NCI-H1105 treated with DMSO at 0.1 percent for 48 hours (cell line): ENCODE results near the gene CTSO.
A peak's percentile ranks its signal among the peaks of the same experiment; 100 is the strongest.
"Not testable (repeated sequence)": the region's sequence is repeated elsewhere in the genome, so short reads cannot be mapped to it uniquely, and the experiment has no call there.

Experiments
- DNase-seq: peaks from one replicate; lab custom pipeline; 2025; lab: John Stamatoyannopoulos, UW

The CTSO gene

GRCh38 chr4:155954939-155955338 is 1.3 kb upstream of the CTSO start:
- DNase-seq, result no peak

DNA sequence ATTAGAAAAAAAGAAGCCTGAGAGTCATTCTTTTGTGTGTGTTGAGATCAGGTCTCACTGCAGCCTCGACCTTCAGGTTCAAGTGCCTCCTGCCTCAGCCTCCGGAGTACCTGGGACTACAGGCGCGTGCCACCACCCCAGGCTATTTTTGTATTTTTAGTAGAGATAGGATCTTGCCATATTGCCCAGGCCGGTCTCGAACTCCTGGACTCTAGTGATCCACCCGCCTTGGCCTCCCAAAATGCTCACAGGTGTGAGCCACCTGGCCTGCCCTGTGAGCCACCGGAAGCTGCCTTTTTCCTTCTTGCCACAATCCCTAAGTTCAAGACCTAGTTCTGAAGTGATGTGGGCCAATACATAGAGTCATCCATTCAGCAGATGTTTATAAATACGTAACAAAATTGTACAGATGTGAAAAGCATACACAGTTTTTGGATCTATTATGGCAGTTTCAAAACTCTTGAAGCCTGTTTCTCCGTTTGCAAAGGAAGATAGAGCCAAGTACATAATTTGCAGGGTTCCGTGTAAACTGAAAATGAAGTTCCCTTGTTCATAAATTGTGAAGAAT is 536 bp upstream of the CTSO start:
- DNase-seq, result no peak

DNA sequence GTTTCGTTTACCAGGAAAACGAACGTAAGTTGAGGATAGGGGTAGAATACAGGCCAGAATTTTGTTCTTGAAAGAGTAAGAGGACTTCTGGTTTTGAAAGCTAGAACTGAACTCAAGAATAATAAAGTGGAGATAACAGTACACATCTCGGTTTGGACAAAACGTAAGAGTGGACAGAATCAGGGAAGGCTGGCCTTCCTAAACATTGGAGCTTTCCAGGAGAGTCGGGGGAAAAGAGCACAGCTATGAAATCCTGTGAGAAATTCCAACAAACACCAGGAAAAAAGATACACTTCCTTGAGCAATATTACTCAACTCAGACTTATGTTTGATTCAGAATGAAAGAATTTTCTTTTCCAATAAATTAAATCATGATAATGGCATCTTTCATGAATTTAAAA is 1.2 kb downstream of the CTSO start:
- DNase-seq, result no peak

DNA sequence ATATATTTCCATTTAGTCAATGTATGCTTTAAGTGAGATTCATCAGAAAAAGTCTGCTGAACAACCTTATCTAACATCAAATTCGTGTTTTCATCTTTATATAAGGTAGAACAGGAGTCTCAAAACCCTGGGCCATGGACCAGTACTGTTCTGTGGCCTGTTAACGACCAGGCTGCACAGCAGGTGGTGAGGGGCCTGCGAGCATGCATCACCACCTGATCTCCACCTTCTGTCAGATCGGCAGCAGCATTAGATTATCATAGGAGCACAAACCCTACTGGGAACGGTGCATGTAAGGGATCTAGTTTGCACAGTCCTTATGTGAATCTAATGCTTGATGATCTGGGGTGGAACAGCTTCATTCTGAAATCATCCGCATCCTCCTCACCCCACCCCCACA is 3.2 kb downstream of the CTSO start:
- DNase-seq, result no peak

DNA sequence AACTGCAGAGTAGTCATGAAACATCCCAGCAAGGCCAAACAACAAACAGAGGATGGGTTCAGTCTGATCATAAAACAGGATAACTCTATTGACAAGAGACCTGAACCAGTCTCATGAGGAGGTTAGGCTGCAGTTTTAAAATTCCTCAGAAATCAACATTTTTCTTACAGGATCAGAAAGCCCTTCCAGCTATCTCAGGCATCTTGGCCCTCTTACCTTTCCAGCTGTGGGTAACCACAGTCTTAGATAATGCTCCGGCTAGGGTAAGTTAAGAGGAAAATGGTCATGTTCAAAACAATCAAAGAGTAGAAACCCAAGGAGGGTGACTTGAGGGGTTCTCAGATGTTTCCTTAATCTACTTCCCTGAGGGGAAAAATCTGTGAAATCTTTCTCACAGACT is 5.1 kb downstream of the CTSO start:
- no peak for DNase-seq

DNA sequence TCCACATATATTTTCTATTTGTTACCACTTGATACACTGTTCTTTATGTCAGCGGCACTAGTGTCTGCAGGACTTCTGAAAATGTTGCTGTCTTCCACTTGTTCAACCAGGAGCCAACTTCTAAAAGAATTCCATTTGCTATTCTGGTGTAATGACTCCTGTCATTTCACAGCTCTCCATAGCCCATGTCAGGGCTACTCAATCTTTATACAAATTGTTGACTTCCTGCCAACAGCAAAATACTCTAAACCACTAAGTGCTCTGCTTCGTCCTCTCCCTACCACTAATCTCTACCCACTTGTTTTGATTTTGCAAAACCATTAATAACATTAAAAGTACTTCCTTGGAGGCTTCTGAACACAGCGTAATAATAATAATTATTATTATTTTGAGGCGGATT is 7.2 kb downstream of the CTSO start:
- peak; percentile 74 for DNase-seq

DNA sequence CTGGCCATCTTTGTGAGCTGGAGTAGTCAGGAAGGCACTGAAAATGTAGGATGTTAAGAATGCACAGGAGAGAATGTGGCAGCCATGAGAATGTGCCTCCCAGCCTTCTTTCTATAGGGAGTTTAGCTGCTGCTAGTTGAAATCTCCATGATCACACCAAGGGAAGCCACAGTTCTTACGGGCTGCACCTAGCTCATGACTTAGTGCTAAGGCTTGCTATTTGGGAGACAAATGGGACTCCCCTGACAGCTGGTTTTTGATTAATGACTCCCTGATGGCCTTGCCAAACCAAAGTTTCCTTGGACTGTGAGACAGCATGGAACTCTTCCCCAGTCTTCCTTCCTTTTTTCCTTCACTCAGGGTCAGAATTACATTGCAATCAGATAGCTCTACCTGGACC is 9.2 kb downstream of the CTSO start:
- no peak for DNase-seq

GRCh38 chr4:155943605-155944291 is 9.9 kb downstream of the CTSO start:
- no peak for DNase-seq

GRCh38 chr4:155941820-155942219 is 11.8 kb downstream of the CTSO start:
- DNase-seq, result no peak

DNA sequence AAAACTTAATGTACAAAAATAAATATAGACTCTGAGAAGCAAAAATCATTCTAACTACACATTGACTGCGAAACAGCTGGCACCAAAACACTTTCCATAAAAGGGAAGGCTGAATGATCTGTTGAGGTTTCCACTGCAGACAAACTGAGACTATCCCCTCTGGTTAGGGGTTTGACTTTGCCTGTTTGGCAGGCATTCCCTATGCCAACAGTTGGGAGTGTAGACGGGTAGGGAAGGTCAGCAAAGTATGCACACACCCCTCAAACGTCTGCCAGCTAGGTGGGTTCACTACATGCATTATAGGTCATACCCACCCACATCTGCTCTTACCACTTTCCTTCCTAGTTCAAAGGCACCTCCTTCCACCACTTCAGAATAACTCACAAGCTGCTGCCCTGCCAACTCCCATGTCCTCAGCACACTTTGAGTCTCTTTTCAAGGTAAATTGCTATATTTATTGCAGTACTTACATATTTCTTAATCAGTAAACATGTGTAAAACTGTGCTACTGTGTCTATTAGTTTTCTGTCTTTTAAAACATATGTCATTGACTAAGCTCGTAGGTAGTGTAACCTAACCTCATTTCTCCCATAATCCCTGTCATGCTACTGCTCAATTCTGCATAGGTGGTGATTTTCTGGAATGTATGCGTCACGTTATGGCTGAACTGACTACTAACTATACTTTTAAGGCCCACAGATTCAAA is 12.4 kb downstream of the CTSO start:
- no peak for DNase-seq

DNA sequence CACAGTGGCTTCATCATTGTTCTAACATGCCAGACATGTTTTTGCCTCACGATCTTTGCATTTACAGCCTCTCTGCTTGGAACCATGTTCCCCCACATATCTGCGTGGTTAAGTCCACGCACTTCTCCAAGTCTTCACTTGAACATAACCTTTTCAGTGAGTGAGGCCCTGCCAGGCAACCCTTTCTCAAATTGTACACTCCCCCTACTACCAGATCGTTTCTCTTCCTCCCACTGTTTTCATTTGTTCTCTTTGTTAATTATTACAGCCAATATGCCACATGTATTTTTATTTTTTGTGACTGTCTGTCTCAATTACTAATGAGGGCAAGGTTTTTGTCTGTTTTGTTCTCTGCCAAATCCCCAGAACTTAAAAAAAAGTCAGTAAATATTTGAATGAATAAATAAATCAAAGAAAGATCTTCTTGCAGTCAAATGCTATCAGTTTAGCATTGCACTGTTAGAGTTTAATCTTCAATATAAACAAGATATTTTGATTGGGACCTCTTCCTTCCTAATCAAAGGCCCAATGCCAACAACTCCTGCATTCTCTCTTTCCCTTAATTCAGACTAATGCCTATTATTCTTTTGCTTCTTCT is 18.2 kb downstream of the CTSO start:
- DNase-seq, result no peak

DNA sequence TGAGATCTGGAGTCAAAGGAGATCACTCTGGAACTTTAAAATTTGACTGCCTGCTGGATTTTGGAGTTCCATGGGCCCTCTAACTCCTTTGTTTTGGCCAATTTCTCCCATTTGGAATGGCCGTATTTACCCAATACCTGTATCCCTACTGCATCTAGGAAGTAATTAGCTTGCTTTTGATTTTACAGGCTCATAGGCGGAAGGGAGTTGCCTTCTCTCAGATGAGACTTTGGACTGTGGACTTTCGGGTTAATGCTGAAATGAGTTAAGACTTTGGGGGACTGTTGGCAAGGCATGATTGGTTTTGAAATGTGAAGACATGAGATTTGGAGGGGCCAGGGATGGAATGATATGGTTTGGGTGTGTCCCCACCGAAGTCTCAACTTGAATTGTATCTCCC is 19.0 kb downstream of the CTSO start:
- DNase-seq, result not testable (repeated sequence)

DNA sequence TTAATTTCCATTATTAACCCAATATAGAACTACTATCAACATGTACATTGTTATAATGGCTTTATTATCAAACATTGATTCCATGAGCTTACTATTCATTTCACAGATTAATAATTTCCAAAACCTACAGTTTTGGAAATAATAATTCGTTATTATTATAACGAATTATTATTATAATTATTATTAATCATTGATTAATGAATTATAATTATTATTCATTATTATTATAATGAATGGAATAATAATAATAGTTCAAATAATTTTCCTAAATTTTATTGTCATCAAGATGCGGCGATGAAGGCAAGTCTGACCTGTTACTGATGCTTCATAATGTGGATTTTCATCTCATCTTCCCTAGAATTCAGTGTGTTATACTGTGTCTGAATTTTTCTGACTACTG is 22.0 kb downstream of the CTSO start:
- no peak for DNase-seq

DNA sequence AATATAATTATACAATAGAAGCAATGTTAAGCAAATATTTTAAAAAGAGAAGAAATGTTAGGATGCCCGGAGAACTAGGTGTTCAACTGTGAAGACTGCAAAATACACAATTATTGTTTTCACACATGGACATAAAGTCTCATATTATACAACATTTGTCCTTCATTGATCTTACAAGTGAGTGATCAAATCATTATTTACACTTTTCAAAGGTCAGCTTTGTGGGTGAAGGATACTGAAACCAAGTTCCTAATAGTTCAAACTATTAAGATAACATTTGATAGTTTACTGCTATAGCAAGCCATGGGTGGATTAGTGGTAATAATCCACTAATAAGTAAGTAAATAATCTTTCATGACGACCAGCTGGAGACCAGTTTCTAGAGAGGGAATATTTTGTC is 23.3 kb downstream of the CTSO start:
- no peak for DNase-seq

DNA sequence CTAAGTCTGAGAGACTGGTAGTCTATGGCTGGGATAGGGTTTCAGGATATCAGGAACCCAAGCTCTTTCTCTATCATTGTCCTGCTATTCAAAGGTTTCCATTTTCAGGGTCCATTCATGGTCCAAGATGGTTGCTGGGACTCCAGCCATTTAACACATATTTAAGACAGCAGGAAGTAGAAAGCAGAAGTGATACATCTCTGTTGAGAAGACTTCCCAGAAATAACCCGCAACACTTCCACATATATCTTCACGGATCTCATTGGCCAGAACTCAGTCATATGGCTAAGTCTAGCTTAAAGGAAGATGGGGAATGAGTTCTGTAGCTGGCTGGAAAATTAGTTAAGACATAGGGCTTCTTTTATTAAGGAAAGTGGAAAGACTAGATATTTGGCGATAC is 23.8 kb downstream of the CTSO start:
- DNase-seq, result no peak

- DNase-seq, result no peak
Measured at GRCh38 chr4:155924637-155925036, 29.0 kb downstream of the CTSO start.

DNA sequence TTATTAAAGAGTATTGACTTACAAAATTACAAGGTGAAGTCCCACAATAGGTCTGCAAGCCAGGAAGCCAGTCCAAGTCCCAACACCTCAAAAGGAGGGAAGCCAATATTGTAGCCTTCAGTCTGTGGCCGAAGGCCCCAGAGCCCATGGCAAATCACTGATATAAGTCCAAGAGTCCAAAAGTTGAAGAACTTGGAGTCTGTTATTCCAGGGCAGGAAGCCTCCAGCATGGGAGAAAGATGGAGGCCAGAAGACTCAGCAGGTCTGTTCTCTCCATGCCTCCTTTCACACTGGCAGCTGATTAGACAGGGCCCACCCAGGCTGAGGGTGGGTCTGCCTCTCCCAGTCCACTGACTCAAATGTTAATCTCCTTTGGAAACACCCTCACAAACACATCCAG is 32.1 kb downstream of the CTSO start:
- DNase-seq, result no peak

- DNase-seq, result no peak
Measured at GRCh38 chr4:155914782-155915181, 38.9 kb downstream of the CTSO start.

DNA sequence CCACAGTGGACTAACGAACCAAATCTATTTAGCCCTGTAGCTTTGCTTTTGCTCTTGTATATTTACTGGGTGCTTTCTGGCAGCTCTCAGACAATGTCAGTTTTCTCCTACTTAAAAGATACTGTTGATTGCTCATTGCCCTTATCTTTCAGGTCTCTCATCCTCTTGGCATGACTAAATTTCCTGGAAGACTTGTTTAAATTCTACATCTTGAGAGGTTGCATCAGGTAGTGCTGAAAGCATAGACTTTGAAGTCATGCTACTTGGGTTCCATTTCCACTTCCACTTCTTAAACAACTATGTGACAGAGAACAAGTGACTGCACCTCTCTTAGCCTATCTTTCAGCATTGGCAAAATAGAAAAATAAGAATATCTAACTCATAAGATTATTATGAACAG is 41.8 kb downstream of the CTSO start:
- no peak for DNase-seq

GRCh38 chr4:155909615-155910226 is 43.9 kb downstream of the CTSO start:
- DNase-seq, result no peak

- DNase-seq, result no peak
Measured at GRCh38 chr4:155908187-155909139, 45.2 kb downstream of the CTSO start.

DNA sequence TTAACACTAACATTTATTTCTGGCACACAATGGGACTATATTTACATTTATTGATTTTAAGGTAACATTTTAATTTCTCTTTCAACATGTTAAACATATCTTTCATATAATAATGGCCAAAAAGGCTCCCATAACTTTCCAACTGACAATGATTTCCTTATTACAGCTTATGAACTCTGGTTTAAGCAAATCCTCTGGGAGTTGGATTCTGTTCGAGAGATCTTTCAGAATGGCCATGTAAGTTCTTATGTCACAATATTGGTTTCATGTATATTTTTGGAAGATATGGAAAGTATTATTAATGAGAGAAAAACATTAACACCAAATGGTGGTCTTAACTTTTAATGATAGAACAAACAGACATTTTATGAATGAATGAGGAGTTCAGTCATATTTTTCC is 46.1 kb downstream of the CTSO start:
- DNase-seq, result no peak
